BLaER1 (cell line): ENCODE results near the gene SPEF2.
A peak's percentile ranks its signal among the peaks of the same experiment; 100 is the strongest.
"Not testable (repeated sequence)": the region's sequence is repeated elsewhere in the genome, so short reads cannot be mapped to it uniquely, and the experiment has no call there.

Source experiments
- H3K27ac ChIP-seq: shearing (Covaris generic); formaldehyde crosslinking; 2 replicates; pipeline ENCODE4 v1.8.1; 2022
- H3K27me3 ChIP-seq: shearing (Covaris generic); formaldehyde crosslinking; 2 replicates; pipeline ENCODE4 v1.8.1; 2022
- H3K36me3 ChIP-seq: shearing (Covaris generic); formaldehyde crosslinking; 2 replicates; pipeline ENCODE4 v1.8.1; 2022
- H3K4me1 ChIP-seq: shearing (Covaris generic); formaldehyde crosslinking; 2 replicates; pipeline ENCODE4 v1.8.1; 2022
- H3K4me2 ChIP-seq: shearing (Covaris generic); formaldehyde crosslinking; 2 replicates; pipeline ENCODE4 v1.8.1; 2022
- H3K4me3 ChIP-seq: shearing (Covaris generic); formaldehyde crosslinking; 2 replicates; pipeline ENCODE4 v1.8.1; 2022
- H3K9ac ChIP-seq: shearing (Covaris generic); formaldehyde crosslinking; 2 replicates; pipeline ENCODE4 v1.8.1; 2022
- H3K9me3 ChIP-seq: shearing (Covaris generic); formaldehyde crosslinking; 2 replicates; pipeline ENCODE4 v1.8.1; 2022
- H4K20me1 ChIP-seq: shearing (Covaris generic); formaldehyde crosslinking; 2 replicates; pipeline ENCODE4 v1.8.1; 2022
- Cebpa-rat ChIP-seq: shearing (Covaris generic); IDR thresholded peaks from 2 replicates; pipeline ENCODE4 v1.8.1; 2022

The SPEF2 gene

GRCh38 chr5:35855187-35855586 lies 237.5 kb downstream of the SPEF2 start:
- Histone ChIP-seq H3K4me2 (peak overlapping the region; percentile 93), H3K9ac (peak overlapping the region; percentile 100), H4K20me1 (no peaks in the 10 kb centered on the region), H3K4me3 (peak overlapping the region; percentile 82), H3K27ac (peak overlapping the region; percentile 99), H3K36me3 (peaks cover 16% of the 10 kb centered on the region), H3K27me3 (no peaks in the 10 kb centered on the region), H3K9me3 (no peaks in the 10 kb centered on the region), H3K4me1 (peaks cover 60% of the 10 kb centered on the region)
- no peak for TF ChIP-seq Cebpa-rat

GRCh38 chr5:35856186-35856764 lies 238.6 kb downstream of the SPEF2 start:
- peak overlapping the region; percentile 82 for H3K4me3 ChIP-seq
- not testable (repeated sequence) for H3K9me3 ChIP-seq, H4K20me1 ChIP-seq, H3K27me3 ChIP-seq
- peaks cover 27% of the 10 kb centered on the region for H3K36me3 ChIP-seq
- H3K4me1 ChIP-seq: peaks cover 49% of the 10 kb centered on the region
- H3K9ac ChIP-seq: peak overlapping the region; percentile 100
- peak overlapping the region; percentile 93 for H3K4me2 ChIP-seq
- H3K27ac ChIP-seq: peak overlapping the region; percentile 99

- H3K9ac ChIP-seq: peak within 1 kb of the TSS; percentile 100
- H3K27me3 ChIP-seq: no peaks in the 10 kb centered on the region
- peaks cover 43% of the 10 kb centered on the region for H3K4me1 ChIP-seq
- peak within 1 kb of the TSS; percentile 93 for H3K4me2 ChIP-seq
- peaks cover 33% of the 10 kb centered on the region for H3K36me3 ChIP-seq
- TF ChIP-seq Cebpa-rat: no peak
- H3K27ac ChIP-seq: peak within 1 kb of the TSS; percentile 99
- no peaks in the 10 kb centered on the region for H3K9me3 ChIP-seq
- H3K4me3 ChIP-seq: peak within 1 kb of the TSS; percentile 82
- no peaks in the 10 kb centered on the region for H4K20me1 ChIP-seq
Measured at GRCh38 chr5:35856765-35857351, 239.2 kb downstream of the SPEF2 start, which contains the start of gene IL7R. IL7R (plus strand) TSS chr5:35856891; CDS start chr5:35856978, 87 bp downstream.

- Histone ChIP-seq H3K4me1 (peaks cover 40% of the 10 kb centered on the region), H3K36me3 (peaks cover 42% of the 10 kb centered on the region), H3K4me3 (peak overlapping the region; percentile 82), H3K4me2 (0 out of 2 replicates have a peak overlapping the region, but pooled peaks have one; percentile 93), H3K9ac (peak overlapping the region; percentile 100), H4K20me1 (no peaks in the 10 kb centered on the region), H3K27me3 (no peaks in the 10 kb centered on the region), H3K27ac (peak overlapping the region; percentile 99), H3K9me3 (no peaks in the 10 kb centered on the region)
- TF ChIP-seq Cebpa-rat: no peak
Measured at GRCh38 chr5:35857606-35858205, 240.0 kb downstream of the SPEF2 start.

GRCh38 chr5:35859101-35859661 lies 241.5 kb downstream of the SPEF2 start:
- peaks cover 28% of the 10 kb centered on the region for H3K4me1 ChIP-seq
- no peaks in the 10 kb centered on the region for H4K20me1 ChIP-seq
- peak overlapping the region; percentile 82 for H3K4me3 ChIP-seq
- no peak for TF ChIP-seq Cebpa-rat
- no peaks in the 10 kb centered on the region for H3K27me3 ChIP-seq
- H3K9ac ChIP-seq: peak overlapping the region; percentile 100
- H3K27ac ChIP-seq: peak overlapping the region; percentile 99
- H3K9me3 ChIP-seq: no peaks in the 10 kb centered on the region
- H3K4me2 ChIP-seq: peak overlapping the region; percentile 97
- H3K36me3 ChIP-seq: peaks cover 56% of the 10 kb centered on the region

- no peaks in the 10 kb centered on the region for H3K9me3 ChIP-seq
- peak overlapping the region; percentile 100 for H3K9ac ChIP-seq
- H3K4me3 ChIP-seq: peak overlapping the region; percentile 82
- H3K4me2 ChIP-seq: peak overlapping the region; percentile 97
- H3K4me1 ChIP-seq: peaks cover 13% of the 10 kb centered on the region
- peaks cover 5% of the 10 kb centered on the region for H4K20me1 ChIP-seq
- no peaks in the 10 kb centered on the region for H3K27me3 ChIP-seq
- peak overlapping the region; percentile 99 for H3K27ac ChIP-seq
- TF ChIP-seq Cebpa-rat: no peak
- peaks cover 71% of the 10 kb centered on the region for H3K36me3 ChIP-seq
Measured at GRCh38 chr5:35860686-35861085, 243.0 kb downstream of the SPEF2 start.

GRCh38 chr5:35861718-35862117 lies 244.1 kb downstream of the SPEF2 start:
- no peak for TF ChIP-seq Cebpa-rat
- H3K9ac ChIP-seq: peak overlapping the region; percentile 100
- H3K27me3 ChIP-seq: no peaks in the 10 kb centered on the region
- peak overlapping the region; percentile 97 for H3K4me2 ChIP-seq
- H3K36me3 ChIP-seq: peaks cover 78% of the 10 kb centered on the region
- H3K4me3 ChIP-seq: peak overlapping the region; percentile 82
- peak overlapping the region; percentile 99 for H3K27ac ChIP-seq
- peaks cover 15% of the 10 kb centered on the region for H4K20me1 ChIP-seq
- H3K9me3 ChIP-seq: no peaks in the 10 kb centered on the region
- peaks cover 18% of the 10 kb centered on the region for H3K4me1 ChIP-seq

GRCh38 chr5:35862126-35862525 lies 244.5 kb downstream of the SPEF2 start:
- TF ChIP-seq Cebpa-rat: no peak
- H3K27me3 ChIP-seq: no peaks in the 10 kb centered on the region
- peak overlapping the region; percentile 99 for H3K27ac ChIP-seq
- H3K4me2 ChIP-seq: peak overlapping the region; percentile 97
- peak overlapping the region; percentile 100 for H3K9ac ChIP-seq
- peaks cover 81% of the 10 kb centered on the region for H3K36me3 ChIP-seq
- H3K9me3 ChIP-seq: no peaks in the 10 kb centered on the region
- peaks cover 19% of the 10 kb centered on the region for H4K20me1 ChIP-seq
- H3K4me1 ChIP-seq: peaks cover 21% of the 10 kb centered on the region
- H3K4me3 ChIP-seq: peak overlapping the region; percentile 82

- TF ChIP-seq Cebpa-rat: no peak
- Histone ChIP-seq H3K4me2 (peak overlapping the region; percentile 97), H3K36me3 (peaks cover 91% of the 10 kb centered on the region), H3K9ac (peak overlapping the region; percentile 100), H3K27ac (peak overlapping the region; percentile 99), H3K4me3 (peak overlapping the region; percentile 82), H4K20me1 (peaks cover 30% of the 10 kb centered on the region), H3K9me3 (no peaks in the 10 kb centered on the region), H3K4me1 (peaks cover 32% of the 10 kb centered on the region), H3K27me3 (no peaks in the 10 kb centered on the region)
Measured at GRCh38 chr5:35863159-35863558, 245.5 kb downstream of the SPEF2 start.
